SK-N-SH (cell line): ENCODE results near the gene PRG3. TPM values are rescaled to one million over a fixed set of nuclear protein-coding genes. Genes with fewer than 3 reads are reported as not detected.

Experiments
- CTCF ChIA-PET: fragments of 300-600, 350-600 bp; formaldehyde crosslinking; extraction: SDS; loops from one replicate; lab custom pipeline; 2021; lab: Yijun Ruan, JAX
- POLR2A ChIA-PET: fragments of 350-600 bp; sonication (Branson Sonifier 250); formaldehyde crosslinking; extraction: SDS; loops from one replicate; lab custom pipeline; 2020; ENCODE audit warnings: antibody characterized with exemption, inconsistent platforms; lab: Yijun Ruan, JAX
- DNase-seq: peaks from one replicate; pipeline ENCODE4 v3.0.0; 2012
- H2AFZ ChIP-seq: fragments of 200-600 bp; sonication (generic); 2 replicates; pipeline ENCODE4 v1.8.1; 2016; ENCODE audit warnings: antibody characterized with exemption, mild to moderate bottlenecking, low read depth
- H3F3A ChIP-seq: fragments of 200-600 bp; sonication (generic); replicated peaks from 2 replicates; pipeline ENCODE3; 2016; ENCODE audit warnings: antibody characterized with exemption, mild to moderate bottlenecking; ENCODE audit not compliant: insufficient read depth
- H3K27ac ChIP-seq, 2 experiments: fragments of 200-500 bp in 1 of 2; fragments of 200-600 bp in 1 of 2; sonication (Bioruptor generic) in 1 of 2; sonication (generic), shearing (Covaris generic) in 1 of 2; 2 replicates each; pipeline versions ENCODE4 v1.5.1 to v1.6.1; 2014 to 2016; ENCODE audit warnings: low read depth in 2 of 2, inconsistent platforms in 1 of 2, low read length in 1 of 2, mild to moderate bottlenecking in 1 of 2, mixed read lengths in 1 of 2
- H3K27me3 ChIP-seq: fragments of 200-600 bp; sonication (generic), shearing (Covaris generic); 2 replicates; pipeline ENCODE4 v1.6.1; 2016; ENCODE audit warnings: mixed run types; ENCODE audit not compliant: insufficient read depth
- H3K36me3 ChIP-seq, 2 experiments: fragments of 200-500 bp in 1 of 2; fragments of 200-600 bp in 1 of 2; sonication (Bioruptor generic) in 1 of 2; sonication (generic) in 1 of 2; replicated peaks in 1 of 2; 2 replicates each; pipeline versions ENCODE3 to v1.5.1; 2014 to 2016; ENCODE audit warnings: low read length in 1 of 2, mild to moderate bottlenecking in 1 of 2; ENCODE audit not compliant: insufficient read depth in 2 of 2, control insufficient read depth in 1 of 2
- H3K4me1 ChIP-seq, 2 experiments: fragments of 200-500 bp in 1 of 2; fragments of 200-600 bp in 1 of 2; sonication (Bioruptor generic) in 1 of 2; sonication (generic), shearing (Covaris generic) in 1 of 2; 2 replicates each; pipeline versions ENCODE4 v1.5.1 to v1.6.1; 2014 to 2016; ENCODE audit warnings: low read depth in 1 of 2, low read length in 1 of 2, mixed run types in 1 of 2; ENCODE audit not compliant: insufficient read depth in 2 of 2, control insufficient read depth in 1 of 2
- H3K4me2 ChIP-seq: fragments of 200-600 bp; sonication (generic), shearing (Covaris generic); 2 replicates; pipeline ENCODE4 v1.6.1; 2017; ENCODE audit warnings: mixed run types
- H3K4me3 ChIP-seq, 2 experiments: fragments of 200-500 bp in 1 of 2; fragments of 200-600 bp in 1 of 2; sonication (Bioruptor generic) in 1 of 2; sonication (generic), shearing (Covaris generic) in 1 of 2; 2 replicates each; pipeline versions ENCODE4 v1.5.1 to v1.8.1; 2014 to 2016; ENCODE audit warnings: low read depth in 2 of 2, inconsistent platforms in 1 of 2, low read length in 1 of 2, mild to moderate bottlenecking in 1 of 2, mixed read lengths in 1 of 2, moderate library complexity in 1 of 2
- H3K79me2 ChIP-seq: fragments of 200-600 bp; sonication (generic); 2 replicates; pipeline ENCODE4 v1.8.1; 2017; ENCODE audit warnings: mild to moderate bottlenecking; ENCODE audit not compliant: insufficient read depth
- H3K9ac ChIP-seq: fragments of 200-600 bp; sonication (generic); 2 replicates; pipeline ENCODE4 v1.6.1; 2017; ENCODE audit warnings: mixed run types
- H3K9me2 ChIP-seq: fragments of 200-600 bp; sonication (generic); 2 replicates; pipeline ENCODE4 v1.6.1; 2017; ENCODE audit warnings: mixed run types
- H3K9me3 ChIP-seq: fragments of 200-600 bp; sonication (generic); 2 replicates; pipeline ENCODE4 v1.6.1; 2017; ENCODE audit warnings: mixed run types, mild to moderate bottlenecking, moderate library complexity
- H4K20me1 ChIP-seq: fragments of 200-600 bp; sonication (generic); 2 replicates; pipeline ENCODE4 v1.6.1; 2017; ENCODE audit warnings: mild to moderate bottlenecking, mixed run types; ENCODE audit not compliant: insufficient read depth
- CHD2 ChIP-seq: fragments of 150-350 bp; IDR thresholded peaks from 2 replicates; pipeline ENCODE4 v1.6.1; 2018; ENCODE audit warnings: low read length; ENCODE audit not compliant: partially characterized antibody
- MEF2A ChIP-seq: IDR thresholded peaks from 2 replicates; pipeline ENCODE4 v1.4.0; 2012; ENCODE audit warnings: low read depth, borderline replicate concordance
- MXI1 ChIP-seq: IDR thresholded peaks from 2 replicates; pipeline ENCODE4 v1.6.1; 2012; ENCODE audit warnings: mild to moderate bottlenecking, low read depth, low read length, improper control_type of control experiment
- RAD21 ChIP-seq: IDR thresholded peaks from 2 replicates; pipeline ENCODE4 v1.6.1; 2012; ENCODE audit warnings: mild to moderate bottlenecking, low read length
- TEAD4 ChIP-seq: IDR thresholded peaks from 2 replicates; pipeline ENCODE4 v1.4.0; 2012; ENCODE audit warnings: mild to moderate bottlenecking, borderline replicate concordance; ENCODE audit not compliant: insufficient read depth
- YY1 ChIP-seq: IDR thresholded peaks from 2 replicates; pipeline ENCODE4 v1.4.0; 2012; ENCODE audit warnings: low read depth, mild to moderate bottlenecking
- ZBTB33 ChIP-seq: IDR thresholded peaks from 2 replicates; pipeline ENCODE4 v1.4.0; 2012; ENCODE audit warnings: low read depth, borderline replicate concordance
- WGBS: methylation state at CpG from one replicate; pipeline ENCODE4 v1.1.6; 2017; ENCODE audit warnings: low lambda C conversion rate; 5-methylcytosine and 5-hydroxymethylcytosine counted together
- polyA plus RNA-seq, 3 experiments: library from polyadenylated mRNA; depleted of rRNA; stranded (reverse); fragments of >200 nt; gene quantifications; 2 replicates each; pipeline ENCODE4 v1.2.3, GENCODE V29; 2012

Gene PRG3
- polyA plus RNA-seq, 1 of the 3 experiments (the other 2 are of a cell fraction): not detected

- no peak for TF ChIP-seq ZBTB33
These were observed 27.1 kb downstream of the PRG3 start (continued) for GRCh38 chr11:57353852-57354251.

GRCh38 chr11:57353446-57353845 is 27.5 kb downstream of the PRG3 start:
- no peaks in the 10 kb centered on the region for H3K9me2 ChIP-seq
- H2AFZ ChIP-seq: no peak overlapping the region
- H3K9me3 ChIP-seq: no peaks in the 10 kb centered on the region
- peaks cover 0 to 2% of the 10 kb centered on the region in 2 experiments; a peak in 1 of 4 replicates for H3K4me1 ChIP-seq
- H3K27me3 ChIP-seq: peaks cover 4% of the 10 kb centered on the region; the same call in 1 of the 2 replicates
- H3K4me2 ChIP-seq: no peak overlapping the region
- no peaks in the 10 kb centered on the region for H3F3A ChIP-seq
- no peak overlapping the region for H3K9ac ChIP-seq
- POLR2A ChIA-PET: no interaction called here
- TF ChIP-seq TEAD4 (no peak), YY1 (no peak)
- H3K36me3 ChIP-seq: no peaks in the 10 kb centered on the region
- CTCF ChIA-PET: interaction anchor here (0.8 to 1.2 kb wide), 4 partner anchors 70 to 140 kb away, joined by 3 to 4 read pairs (median 3); no protein-coding TSS in a partner anchor
- no peak for DNase-seq
- H4K20me1 ChIP-seq: no peaks in the 10 kb centered on the region
- no peak overlapping the region for H3K4me3 ChIP-seq
- H3K27ac ChIP-seq: no peak overlapping the region
- no peaks in the 10 kb centered on the region for H3K79me2 ChIP-seq
- 67% methylated on average over 4 of the region's 4 CpGs for WGBS

- no peaks in the 10 kb centered on the region for H3K79me2 ChIP-seq
- DNase-seq: no peak
- H3K9me3 ChIP-seq: no peaks in the 10 kb centered on the region
- peaks cover 3% of the 10 kb centered on the region; the same call in 1 of the 2 replicates for H3K27me3 ChIP-seq
- H3K27ac ChIP-seq: no peak overlapping the region
- no peak overlapping the region for H3K4me2 ChIP-seq
- 44% methylated on average over 4 of the region's 5 CpGs for WGBS
- H3K9me2 ChIP-seq: no peaks in the 10 kb centered on the region
- no peaks in the 10 kb centered on the region for H3F3A ChIP-seq
- no peak overlapping the region for H2AFZ ChIP-seq
- no peaks in the 10 kb centered on the region for H4K20me1 ChIP-seq
- H3K36me3 ChIP-seq: no peaks in the 10 kb centered on the region
- POLR2A ChIA-PET: no interaction called here
- no peak overlapping the region for H3K9ac ChIP-seq
- H3K4me1 ChIP-seq: peaks cover 0 to 2% of the 10 kb centered on the region in 2 experiments; a peak in 1 of 4 replicates
- no peak for TF ChIP-seq TEAD4
- no peak for TF ChIP-seq CHD2
- TF ChIP-seq MEF2A: no peak
- no peak for TF ChIP-seq MXI1
- no peak for TF ChIP-seq RAD21
- TF ChIP-seq ZBTB33: no peak
- no peak overlapping the region for H3K4me3 ChIP-seq
- CTCF ChIA-PET: interaction anchor here (0.8 to 1.4 kb wide), 6 partner anchors 18 to 174 kb away, joined by 3 to 5 read pairs (median 3); no protein-coding TSS in a partner anchor
These were observed 27.9 kb downstream of the PRG3 start for GRCh38 chr11:57353036-57353435.
